ENCODE data around the gene MAST4.
A peak's percentile ranks its signal among the peaks of the same experiment; 100 is the strongest.

The MAST4 gene

DNA sequence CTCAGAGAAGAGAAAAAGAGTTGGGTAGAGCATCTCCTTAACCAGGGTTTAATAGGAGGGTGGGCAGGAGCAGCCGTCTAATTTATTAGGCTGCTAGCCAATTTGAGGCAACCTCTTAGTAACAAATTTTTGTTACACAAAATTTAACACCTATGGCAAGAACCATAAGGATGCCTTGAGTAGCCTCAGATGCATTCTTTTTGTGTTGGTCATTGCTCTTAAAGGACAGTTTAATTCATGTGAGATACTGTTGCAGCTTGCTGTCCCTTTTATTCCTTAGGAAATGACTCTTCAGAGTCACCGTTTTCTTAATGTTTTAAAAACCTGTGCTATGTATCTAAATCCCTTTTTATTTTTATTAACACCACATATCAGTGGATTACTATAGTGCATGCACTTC lies 255.1 kb downstream of the MAST4 start:
- no peak for FAIRE-seq

GRCh38 chr5:66854416-66854815 lies 258.2 kb downstream of the MAST4 start:
- no peak for FAIRE-seq

GRCh38 chr5:66856041-66856805 lies 260.0 kb downstream of the MAST4 start:
- no peak for FAIRE-seq

GRCh38 chr5:66859526-66859925 lies 263.3 kb downstream of the MAST4 start:
- no peak for FAIRE-seq

GRCh38 chr5:66860199-66860975 lies 264.2 kb downstream of the MAST4 start:
- no peak for FAIRE-seq

DNA sequence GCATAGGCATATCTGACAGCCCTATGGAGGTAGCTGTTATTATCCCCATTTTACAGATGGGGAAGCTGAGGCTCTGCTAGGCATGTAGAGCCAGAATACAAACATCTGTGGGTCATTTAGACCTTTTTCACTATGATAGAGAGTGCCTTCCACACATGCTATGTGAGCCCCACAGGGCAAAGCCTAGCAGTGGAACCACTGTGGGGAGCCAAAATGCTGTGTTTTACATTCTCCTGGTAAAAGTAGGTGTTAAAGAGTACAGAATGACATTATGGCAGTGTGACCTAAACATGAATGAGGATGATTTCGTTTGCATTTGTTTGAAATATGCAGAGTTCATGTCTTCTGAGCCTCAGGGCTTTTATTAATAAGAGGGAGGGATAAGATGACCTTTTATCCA lies 265.2 kb downstream of the MAST4 start:
- FAIRE-seq: no peak

GRCh38 chr5:66862020-66862419 lies 265.8 kb downstream of the MAST4 start:
- no peak for FAIRE-seq

- no peak for FAIRE-seq
Measured at GRCh38 chr5:66863243-66864170, 267.3 kb downstream of the MAST4 start.

- no peak for FAIRE-seq
Measured at GRCh38 chr5:66864240-66864884, 268.2 kb downstream of the MAST4 start.

DNA sequence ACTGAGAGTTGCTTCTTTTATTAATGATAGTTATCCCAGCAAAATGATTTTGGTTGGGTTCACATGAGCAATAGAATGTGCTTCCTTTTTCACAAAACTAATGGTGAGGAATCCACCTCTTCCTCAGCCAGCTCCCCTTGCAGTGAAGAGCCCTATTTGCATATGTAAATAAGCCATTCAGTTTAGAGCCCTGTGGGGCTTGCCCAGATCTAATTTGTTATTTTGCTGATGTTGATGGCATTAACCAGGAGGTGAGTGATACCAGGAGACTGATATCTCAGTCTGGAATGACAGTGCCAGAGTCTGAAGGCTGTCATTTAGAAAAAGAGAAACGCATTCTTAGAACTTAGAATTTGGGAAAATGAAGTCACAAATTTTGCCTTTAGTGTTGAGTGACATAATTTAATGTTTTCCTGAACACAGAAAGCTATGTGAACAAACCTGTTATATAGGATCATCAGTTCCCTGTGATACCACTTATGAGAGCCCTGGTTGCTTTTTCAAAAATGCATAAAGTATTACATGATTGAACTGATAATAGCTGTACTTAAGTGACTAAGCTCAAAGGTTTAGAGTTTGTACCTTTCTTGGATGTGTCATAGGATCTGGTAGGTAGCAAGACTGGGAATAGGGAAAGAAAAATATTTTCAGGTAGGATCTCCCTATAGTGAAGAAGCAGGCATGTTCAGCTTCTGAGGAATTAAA lies 271.6 kb downstream of the MAST4 start:
- no peak for FAIRE-seq

- FAIRE-seq: peak; percentile 72
Measured at GRCh38 chr5:66869347-66869746, 273.2 kb downstream of the MAST4 start.

- no peak for FAIRE-seq
Measured at GRCh38 chr5:66870708-66871107, 274.5 kb downstream of the MAST4 start.

DNA sequence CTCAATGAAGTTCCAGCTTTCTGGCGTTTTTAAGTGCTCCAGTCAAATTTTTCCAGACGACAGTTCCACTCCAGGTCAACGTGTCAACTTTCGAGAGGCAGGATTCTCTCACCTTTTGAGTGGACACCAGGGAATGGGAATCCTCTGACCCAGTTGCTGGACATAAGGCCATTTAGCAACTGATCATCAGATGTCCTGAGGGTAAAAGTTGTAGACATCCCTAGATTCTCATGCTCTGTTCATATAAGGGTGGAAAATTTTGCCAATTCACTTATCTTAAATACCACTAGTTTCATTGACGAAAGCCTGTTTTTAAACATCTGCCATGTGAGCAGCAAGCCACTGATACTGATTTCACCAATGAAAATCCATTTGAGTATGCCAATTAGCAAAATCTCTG lies 275.5 kb downstream of the MAST4 start:
- no peak for FAIRE-seq

DNA sequence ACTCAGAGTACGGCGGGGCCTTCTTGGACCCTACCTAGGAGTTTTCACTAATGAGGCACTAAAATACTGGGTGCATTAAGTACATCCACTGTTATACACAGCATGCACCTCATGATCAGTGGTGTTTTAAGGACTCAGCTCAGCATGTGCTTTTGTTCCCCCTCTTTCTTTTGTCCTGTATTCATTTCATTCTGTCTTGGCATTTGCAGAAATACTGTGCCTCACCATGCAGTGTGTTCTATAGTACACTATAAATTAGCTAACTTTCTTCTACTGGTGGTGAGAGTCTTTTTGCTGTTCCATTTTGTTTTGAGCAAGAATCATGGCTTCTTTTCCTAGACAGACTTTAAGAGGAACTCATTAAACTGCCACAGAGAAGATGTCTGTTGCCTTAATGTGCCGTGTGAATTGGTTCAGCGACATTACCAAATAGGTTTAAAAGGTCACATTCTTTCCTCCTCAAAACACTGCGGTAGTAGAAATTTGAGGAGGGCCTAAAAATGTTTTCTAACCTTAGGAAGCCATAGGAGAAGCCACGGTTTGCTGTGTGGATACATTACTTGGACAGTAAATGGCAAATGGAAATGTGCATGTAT lies 276.6 kb downstream of the MAST4 start:
- no peak for FAIRE-seq

DNA sequence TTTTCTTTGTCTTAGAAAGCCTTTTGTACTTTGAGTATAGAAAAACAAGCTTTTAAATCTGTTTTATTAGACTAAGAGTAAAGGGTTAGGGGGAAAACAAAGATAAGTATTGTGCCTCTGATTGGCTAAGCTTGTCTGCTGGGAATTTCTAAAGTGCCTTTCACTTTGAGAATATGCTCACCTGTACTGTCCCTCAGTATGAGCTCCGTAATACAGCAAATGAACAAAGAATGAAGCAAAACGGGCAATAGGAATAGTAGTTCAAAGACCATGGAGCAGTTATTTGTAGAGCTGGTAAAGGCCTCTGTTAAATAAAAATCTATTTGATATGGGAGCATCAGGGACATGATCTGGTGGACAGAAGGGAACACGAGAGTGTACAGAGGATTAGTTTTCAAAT lies 277.8 kb downstream of the MAST4 start:
- FAIRE-seq: no peak

GRCh38 chr5:66875315-66875714 lies 279.1 kb downstream of the MAST4 start:
- peak; percentile 47 for FAIRE-seq

- no peak for FAIRE-seq
Measured at GRCh38 chr5:66876266-66876807, 280.1 kb downstream of the MAST4 start.

DNA sequence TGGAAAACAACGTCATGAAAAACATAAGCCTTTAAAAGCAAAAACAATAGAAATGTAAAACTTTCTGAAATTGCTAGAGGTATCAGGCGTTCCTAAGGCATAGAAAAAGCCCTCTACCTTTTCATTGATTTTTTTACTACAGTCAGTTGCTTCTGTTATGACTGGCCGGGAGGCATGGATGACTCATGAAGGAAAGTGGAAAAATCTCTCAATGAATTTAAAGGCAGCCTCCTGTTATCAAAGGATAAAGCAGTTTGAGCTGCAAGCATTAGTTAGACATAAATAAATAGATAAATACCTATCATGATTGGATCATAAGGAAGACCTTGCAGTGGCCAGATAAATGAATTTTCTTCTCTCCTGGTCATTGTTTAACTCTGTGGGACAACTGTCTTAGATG lies 281.6 kb downstream of the MAST4 start:
- no peak for FAIRE-seq

DNA sequence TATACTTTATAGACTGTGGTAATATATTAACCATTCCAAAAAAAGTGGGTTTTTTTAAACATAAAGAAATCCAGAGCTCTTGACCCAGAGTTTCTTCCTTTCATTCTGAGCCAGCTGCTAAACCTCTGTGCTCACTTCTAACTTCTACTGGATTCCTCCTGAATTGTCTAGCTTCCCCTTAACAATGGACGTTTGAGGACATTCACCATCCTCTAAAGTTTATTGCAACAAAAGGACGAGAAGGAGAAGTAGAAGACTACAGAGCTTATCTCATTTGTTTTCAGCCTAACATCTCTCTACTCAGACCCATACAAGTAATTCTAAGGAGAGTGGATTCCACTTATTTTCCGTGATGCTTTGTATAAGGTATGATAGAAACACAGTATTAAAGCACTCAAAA lies 284.2 kb downstream of the MAST4 start:
- FAIRE-seq: no peak

DNA sequence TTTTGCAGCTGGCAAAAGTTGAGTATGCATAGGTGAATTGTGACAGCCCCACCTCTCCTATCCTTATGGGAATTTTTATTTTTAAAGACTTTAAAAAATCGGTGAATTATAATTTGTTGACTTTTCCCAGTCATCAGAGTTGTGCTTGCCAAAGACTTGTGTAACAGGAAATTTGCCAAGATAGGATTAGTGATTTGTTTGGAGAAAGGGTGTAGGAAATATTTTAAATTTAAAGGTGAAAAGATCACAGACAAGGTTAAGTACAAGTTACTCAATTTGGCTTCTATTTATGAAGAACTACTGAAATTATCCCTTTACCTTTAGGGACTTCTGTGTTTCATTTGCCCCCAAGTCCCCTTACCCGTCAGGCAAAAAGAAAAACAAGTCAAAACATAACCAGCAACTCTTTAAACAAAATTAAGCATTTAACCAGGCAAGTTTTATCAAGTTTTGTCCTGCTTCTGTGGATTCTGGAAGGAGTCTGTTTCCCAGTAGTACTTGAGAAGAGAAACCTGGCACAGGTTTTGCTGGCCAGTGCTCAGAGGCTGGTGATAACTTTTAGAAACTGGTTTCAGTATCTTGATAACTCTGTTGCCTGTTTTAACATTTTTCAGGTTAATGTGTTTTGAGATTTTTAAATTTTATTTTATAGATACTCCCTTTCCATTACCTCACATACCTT lies 285.4 kb downstream of the MAST4 start:
- FAIRE-seq: peak; percentile 71

Data from islet of Langerhans (tissue), 1 donor.